Suppressor macrophage treated with lipopolysaccharide for 4 hours (primary cell): ENCODE results near the gene ZNF521.
"Not testable (repeated sequence)": the region's sequence is repeated elsewhere in the genome, so short reads cannot be mapped to it uniquely, and the experiment has no call there.

Experiments
- DNase-seq: peaks from one replicate; pipeline ENCODE4 v3.0.0-alpha.2; 2020

Gene ZNF521

DNA sequence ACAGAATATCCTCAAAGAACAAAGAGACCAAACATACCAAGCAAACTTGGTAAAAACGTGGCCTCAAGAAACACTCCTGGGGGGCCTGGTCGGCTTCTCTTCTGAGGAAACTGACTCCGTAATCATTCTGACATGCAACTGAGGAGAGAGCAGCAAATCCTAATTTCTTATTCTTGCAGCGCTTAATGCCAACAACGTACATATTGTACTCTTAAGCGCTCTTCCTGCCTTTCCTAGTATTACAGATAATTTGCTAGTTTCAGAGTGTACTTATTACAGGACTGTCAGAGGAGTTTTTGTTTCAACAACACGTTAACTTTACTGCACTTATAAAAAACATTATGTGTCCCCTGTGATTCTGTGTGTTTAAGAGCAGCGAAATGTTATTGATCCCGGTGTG, 64.9 kb downstream of the ZNF521 start:
- DNase-seq: no peak

DNA sequence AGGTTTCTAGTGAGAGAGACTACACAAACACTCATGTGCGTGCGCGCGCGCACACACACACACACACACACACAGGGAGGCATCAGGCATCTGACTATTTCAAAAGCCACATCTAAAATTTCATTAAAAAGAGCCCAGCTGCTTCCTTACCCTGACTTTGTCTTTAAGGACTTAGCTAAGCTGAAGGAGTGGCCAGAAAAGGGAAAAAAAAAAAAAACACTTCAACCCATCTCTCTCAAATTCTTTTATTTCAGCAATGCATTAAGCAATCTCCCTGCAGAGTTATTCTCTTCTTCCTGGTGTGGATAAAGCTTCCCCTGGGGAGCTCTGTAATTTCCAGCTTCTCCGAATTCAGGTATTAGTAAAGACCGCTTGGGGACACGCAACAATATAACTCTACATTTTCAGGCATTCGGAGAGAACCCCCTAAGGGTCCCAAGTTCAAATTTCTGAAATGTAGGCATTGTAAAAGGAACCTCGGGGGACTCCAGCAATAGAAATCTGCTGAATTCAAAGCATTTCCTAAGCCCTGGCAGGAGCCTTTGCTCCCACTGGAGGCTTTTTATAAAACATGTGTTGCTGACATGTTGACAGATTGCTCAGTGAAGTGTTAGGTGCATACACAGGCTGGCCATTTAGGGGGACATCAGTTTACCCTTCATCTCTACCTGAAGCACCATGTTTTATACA, 67.0 kb downstream of the ZNF521 start:
- no peak for DNase-seq

DNA sequence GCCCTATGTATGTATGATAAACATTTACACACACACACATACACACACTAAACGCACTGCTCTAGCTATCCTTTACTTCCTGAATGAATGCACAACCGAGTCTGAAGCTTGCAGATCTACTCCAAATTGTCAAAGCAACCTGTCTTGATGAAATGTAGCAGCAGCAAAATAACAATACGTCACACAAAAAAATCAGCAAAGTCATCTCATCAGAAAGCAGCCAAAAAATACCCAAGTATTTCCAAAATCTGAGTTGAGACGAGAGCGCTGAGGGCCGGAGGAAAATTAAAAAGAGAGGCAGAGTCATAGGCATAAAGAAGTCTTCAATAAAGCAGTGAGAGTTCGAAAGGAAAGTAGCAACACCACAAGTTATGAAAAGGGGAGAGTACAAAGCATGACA, 67.7 kb downstream of the ZNF521 start:
- DNase-seq: no peak

- DNase-seq: no peak
These were observed 68.2 kb downstream of the ZNF521 start for GRCh38 chr18:25283781-25284180.

DNA sequence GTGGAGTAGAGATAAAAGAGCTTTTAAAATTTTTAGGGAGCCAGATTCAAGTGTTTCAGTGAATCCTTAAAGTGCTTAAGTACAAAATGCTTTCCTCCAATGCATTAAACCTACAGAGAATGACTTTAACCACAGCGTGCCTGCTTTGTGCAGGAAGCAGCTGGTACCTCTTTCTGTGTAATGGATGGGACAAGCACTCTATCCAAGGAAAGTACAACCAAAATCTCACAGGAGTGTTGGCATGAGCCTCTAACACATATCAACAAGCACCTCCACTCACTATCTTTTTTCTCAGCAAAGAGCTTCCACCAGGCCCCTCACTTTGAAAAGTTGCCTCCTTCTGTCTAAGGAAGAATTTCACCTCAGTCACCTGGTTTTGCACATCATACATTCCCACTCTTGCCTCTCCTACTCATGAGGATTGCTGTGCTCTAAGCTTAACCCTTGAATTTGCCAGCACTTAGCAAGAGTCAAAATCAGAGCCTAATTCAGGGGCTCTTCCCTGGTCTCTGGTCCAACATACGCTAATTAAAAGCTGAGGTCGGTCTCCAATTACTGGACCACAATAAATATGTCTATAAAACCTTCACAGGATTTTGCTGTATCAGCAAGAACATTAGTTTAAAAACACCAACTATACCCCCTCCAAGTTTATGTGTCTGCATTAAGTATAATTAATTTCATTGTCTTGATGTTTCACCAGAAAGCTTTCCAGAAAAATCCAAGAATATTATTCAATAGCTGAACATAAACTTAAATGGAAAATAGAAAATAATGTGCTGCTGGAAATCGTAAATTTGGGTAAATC, 68.9 kb downstream of the ZNF521 start:
- no peak for DNase-seq

GRCh38 chr18:25282282-25282681, 69.7 kb downstream of the ZNF521 start:
- DNase-seq: no peak

DNA sequence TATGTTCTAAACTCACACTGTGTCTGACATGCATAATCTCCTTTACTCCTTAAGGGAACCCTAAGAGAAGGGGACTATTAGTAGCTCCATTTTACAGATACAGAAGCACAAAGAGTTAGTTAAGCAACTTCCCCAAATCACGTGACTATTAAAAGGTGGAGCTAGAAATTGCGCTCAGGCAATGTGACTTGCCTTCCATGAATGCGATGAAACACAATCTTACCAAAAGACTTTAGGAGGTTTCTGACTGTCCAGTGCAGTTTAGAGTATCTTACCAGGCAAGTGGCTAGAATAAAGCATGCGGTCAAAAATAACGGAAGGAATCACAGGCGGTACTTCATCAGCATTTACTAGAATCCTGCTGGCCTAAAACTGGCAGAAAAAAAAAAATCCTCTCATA, 70.4 kb downstream of the ZNF521 start:
- DNase-seq: no peak

- DNase-seq: no peak
These were observed 72.0 kb downstream of the ZNF521 start for GRCh38 chr18:25279961-25280360.

DNA sequence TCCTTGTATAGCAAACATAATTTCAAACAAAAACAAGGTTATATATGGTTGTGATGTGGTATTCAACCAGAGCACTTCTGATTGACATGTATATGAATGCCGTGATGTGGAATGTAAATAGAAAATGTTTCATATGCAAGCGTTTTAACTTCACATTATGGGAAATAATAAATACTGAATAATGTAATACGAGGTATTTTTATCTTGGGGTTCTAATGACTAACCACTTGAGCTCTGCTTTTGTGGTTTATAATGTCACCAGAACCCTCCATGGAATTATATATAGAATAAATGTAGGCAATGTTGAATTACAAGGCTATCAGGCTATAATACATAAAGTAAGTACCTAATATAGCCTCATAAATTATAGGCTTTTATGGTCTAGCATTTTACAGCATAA, 72.4 kb downstream of the ZNF521 start:
- no peak for DNase-seq

DNA sequence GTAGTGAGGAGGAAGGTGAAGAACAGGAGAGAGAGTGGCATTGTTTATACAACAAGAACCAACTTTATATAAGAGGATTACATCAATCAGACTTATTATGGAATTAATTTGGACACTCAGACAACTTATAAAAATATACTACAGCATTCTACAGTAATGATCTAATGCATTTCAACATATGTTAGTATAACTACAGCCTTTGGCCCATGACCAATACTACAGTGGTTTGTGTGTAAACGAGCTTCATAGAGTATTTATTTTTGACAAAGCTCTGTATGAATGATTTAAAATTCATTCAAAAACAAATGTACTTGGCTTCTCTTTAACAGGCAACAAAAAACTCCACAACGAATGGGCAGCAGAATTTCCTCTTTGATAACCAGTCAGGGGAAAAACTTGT, 72.8 kb downstream of the ZNF521 start:
- no peak for DNase-seq

GRCh38 chr18:25278394-25278793, 73.6 kb downstream of the ZNF521 start:
- no peak for DNase-seq

DNA sequence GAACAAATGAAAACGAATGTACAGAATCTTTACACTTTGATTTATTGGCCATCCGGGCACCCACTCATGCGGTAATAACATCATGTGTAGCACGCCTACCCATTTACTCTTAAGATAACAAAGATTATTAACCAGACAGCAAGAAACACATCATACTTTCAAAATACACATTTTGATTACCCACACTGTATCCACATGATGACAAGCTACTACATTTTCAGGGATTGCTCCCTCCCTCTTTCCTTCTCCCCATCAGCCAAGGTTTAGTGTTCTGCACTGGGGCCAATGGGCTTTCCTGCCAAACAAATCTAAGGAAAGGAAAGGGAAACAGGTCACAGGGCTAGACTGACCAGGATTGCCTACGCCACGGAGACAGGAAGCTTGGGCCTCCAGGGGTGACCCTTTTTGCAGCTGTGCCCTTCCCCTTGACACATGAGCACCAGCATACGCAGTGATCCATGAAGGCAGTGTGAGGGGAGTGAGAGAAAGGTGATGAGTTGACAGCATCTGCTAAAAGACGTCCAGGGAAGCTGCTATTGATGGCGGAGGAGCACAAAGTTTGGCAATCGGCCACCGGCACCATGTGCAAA, 76.5 kb downstream of the ZNF521 start:
- DNase-seq: no peak

DNA sequence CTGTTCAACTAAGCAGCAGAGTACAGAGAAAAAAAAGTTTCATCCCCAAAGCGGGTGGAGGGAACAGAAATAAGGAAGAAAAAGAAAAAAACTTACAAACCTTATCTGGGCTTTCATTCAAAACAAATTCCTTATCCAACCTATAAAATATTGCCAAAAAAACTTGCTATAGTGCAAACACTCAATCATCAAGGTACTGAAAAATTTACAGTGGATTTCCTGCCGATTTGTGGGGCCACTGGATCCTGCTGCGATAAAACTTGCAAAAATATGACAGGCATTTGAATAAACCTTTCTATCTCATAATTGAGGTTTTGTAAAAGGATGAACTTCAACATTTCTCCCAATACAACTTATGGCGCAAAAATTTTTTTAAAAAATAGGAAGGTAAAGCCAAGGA, 77.0 kb downstream of the ZNF521 start:
- no peak for DNase-seq

DNA sequence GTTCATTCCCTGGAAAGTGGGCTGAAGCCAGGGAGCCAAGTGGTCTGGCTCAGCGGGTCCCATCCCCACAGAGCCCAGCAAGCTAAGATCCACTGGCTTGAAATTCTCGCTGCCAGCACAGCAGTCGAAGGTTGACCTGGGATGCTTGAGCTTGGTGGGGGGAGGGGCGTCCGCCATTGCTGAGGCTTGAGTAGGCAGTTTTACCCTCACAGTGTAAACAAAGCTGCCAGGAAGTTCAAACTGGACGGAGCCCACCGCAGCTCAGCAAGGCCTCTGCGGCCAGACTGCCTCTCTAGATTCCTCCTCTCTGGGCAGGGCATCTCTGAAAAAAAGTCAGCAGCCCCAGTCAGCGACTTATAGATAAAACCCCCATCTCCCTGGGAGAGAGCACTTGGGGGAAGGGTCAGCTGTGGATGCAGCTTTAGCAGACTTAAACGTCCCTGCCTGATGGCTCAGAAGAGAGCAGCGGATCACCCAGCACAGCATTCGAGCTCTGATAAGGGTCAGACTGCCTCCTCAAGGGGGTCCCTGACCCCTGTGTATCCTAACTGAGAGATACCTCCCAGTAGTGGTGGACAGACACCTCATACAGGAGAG, 84.9 kb downstream of the ZNF521 start:
- not testable (repeated sequence) for DNase-seq

GRCh38 chr18:25262920-25263319, 89.0 kb downstream of the ZNF521 start:
- no peak for DNase-seq

- DNase-seq: no peak
These were observed 90.2 kb downstream of the ZNF521 start for GRCh38 chr18:25261768-25262167.

DNA sequence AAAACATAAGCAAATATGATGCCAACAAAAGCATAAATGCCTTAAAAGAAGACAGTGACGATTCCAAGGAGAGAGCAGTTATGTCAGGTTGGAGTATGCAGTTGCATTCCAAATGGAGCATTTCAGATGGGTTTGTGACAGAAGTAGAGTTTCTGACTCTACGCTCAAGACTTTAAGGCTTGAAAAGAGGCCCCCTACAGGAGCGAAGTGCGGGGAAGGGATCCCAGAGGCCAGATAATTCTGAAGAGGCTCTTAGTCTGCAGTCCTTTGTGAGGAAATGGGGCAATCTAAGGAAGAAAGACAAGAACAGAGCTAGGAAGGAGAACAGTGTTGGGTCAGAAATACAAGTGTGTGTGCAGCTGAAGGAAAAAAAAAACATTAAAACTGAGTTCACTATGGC, 95.5 kb downstream of the ZNF521 start:
- no peak for DNase-seq

DNA sequence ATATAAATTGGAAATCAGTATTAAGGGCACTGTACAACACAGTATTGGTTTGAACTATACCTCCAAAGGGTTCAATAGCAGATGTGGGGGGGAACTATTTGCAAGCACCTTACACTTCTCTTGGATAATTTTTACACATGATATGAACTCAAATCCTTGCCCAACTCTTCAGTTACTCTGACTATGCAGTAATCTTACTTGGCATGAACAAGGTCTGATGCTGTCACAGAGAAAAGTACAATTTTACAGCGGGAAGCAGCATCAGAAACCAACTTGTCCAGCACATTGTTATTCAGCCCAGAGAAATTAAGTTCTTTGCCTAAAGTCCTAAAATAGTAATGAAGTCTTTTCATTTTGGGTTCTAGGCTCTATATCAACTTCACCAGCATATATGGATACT, 98.2 kb downstream of the ZNF521 start:
- DNase-seq: no peak

- no peak for DNase-seq
These were observed 98.8 kb downstream of the ZNF521 start for GRCh38 chr18:25253136-25253535.

- no peak for DNase-seq
These were observed 100.9 kb downstream of the ZNF521 start for GRCh38 chr18:25251068-25251467.

GRCh38 chr18:25250474-25250851, 101.5 kb downstream of the ZNF521 start:
- DNase-seq: no peak

DNA sequence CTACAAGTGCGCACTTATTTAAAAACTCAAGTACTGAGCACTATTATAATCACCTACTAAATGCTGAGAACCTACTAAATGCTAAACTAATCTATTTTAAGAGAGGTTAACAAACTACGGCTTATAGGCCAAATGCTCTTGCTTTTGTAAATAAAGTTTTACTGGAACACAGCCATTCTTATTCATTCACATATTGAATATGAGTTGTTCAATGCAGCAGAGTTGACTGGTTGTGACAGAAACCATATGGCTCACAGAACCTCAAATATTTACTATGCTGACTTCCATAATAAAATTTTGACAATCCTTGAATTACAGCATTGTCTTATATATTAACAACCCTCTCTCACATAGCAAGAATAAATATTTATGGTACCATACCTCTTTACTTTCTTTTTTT, 103.2 kb downstream of the ZNF521 start:
- DNase-seq: no peak

DNA sequence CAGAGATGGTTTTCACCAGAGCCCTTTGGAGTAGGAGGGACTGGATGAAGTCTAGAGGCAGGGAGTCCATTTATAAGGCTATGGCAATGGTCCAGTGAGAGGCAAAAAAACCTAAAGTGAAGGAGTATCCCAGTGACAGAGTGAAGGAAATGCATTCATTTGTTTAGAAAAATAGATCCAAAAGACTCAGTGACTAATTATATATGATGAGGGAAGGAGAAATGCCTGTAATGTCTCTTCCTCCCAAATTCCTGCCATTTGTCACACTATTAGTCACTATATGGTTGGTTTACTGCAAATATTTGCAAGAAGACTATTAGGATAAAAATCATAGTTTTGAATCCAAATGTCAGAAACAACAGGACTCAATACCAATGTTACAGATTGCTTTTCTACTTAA, 104.2 kb downstream of the ZNF521 start:
- no peak for DNase-seq
